ENCODE results near the gene PIK3C2A.
"Not testable (repeated sequence)": the region's sequence is repeated elsewhere in the genome, so short reads cannot be mapped to it uniquely, and the experiment has no call there.

The PIK3C2A gene

DNA sequence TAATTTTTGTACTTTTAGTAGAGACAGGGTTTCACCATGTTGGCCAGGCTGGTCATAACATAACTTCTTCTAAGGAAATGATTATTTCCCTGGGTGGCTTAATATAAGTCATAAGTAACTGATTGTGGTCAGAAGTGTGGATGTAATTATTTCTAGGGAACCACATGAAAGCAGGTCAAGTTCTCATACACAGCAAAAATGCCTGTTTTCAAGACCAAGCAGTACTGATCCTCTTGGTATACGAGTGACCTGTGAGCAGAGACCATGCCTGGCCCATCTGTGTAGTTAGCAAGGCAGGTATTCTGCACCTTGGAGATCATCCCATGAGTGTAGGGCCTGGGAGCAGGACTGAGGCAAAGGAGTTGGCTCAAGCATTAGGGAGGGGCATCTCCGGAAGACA lies 36.3 kb upstream of the PIK3C2A start:
- TF ChIP-seq, protein P1, sequence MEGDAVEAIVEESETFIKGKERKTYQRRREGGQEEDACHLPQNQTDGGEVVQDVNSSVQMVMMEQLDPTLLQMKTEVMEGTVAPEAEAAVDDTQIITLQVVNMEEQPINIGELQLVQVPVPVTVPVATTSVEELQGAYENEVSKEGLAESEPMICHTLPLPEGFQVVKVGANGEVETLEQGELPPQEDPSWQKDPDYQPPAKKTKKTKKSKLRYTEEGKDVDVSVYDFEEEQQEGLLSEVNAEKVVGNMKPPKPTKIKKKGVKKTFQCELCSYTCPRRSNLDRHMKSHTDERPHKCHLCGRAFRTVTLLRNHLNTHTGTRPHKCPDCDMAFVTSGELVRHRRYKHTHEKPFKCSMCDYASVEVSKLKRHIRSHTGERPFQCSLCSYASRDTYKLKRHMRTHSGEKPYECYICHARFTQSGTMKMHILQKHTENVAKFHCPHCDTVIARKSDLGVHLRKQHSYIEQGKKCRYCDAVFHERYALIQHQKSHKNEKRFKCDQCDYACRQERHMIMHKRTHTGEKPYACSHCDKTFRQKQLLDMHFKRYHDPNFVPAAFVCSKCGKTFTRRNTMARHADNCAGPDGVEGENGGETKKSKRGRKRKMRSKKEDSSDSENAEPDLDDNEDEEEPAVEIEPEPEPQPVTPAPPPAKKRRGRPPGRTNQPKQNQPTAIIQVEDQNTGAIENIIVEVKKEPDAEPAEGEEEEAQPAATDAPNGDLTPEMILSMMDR (IDR thresholded peaks at IDR 0.05; ENCODE audit: control insufficient read depth, extremely low read depth, insufficient read depth) = no peak
- H3K4me3 ChIP-seq (ENCODE audit: low read depth, low read length) = no peak overlapping the region
- no peak for DNase-seq (ENCODE audit: low read depth)

DNA sequence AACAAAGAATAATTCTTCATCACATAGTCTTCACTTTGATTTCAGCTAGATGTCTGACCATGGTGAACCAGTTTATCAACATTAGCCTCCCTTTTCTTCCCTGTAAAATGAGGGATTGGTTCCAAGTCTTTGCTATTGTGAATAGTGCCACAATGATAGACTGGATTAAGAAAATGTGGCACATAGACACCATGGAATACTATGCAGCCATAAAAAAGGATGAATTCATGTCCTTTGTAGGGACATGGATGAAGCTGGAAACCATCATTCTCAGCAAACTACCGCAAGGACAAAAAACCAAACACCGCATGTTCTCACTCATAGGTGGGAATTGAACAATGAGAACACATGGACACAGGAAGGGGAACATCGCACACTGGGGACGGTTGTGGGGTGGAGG lies 35.2 kb upstream of the PIK3C2A start:
- DNase-seq (ENCODE audit: low read depth); H3K4me3 ChIP-seq (ENCODE audit: low read depth, low read length): not testable (repeated sequence)

DNA sequence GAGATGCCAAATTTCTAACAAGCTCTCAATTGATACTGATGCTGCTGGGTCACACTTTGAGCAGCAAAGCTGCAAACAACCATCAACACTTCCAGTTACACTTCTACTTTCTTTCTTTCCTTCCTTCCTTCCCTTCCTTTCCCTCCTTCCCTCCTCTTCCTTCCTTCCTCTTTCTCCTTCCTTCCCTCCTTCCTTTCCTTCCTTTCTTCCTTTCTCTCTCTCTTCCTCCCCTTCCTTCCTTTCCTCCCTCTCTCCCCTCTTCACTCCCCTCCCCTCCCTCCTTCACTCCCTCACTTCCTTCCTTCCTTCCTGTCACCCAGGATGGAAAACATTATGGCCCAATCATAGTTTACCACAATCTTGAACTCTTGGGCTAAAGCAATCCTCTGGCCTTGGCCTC lies 33.0 kb upstream of the PIK3C2A start:
- H3K4me3 ChIP-seq (ENCODE audit: low read depth, low read length) = no peak overlapping the region
- TF ChIP-seq, protein P1 (IDR thresholded peaks at IDR 0.05; ENCODE audit: control insufficient read depth, extremely low read depth, insufficient read depth) = no peak
- DNase-seq (ENCODE audit: low read depth) = no peak

DNA sequence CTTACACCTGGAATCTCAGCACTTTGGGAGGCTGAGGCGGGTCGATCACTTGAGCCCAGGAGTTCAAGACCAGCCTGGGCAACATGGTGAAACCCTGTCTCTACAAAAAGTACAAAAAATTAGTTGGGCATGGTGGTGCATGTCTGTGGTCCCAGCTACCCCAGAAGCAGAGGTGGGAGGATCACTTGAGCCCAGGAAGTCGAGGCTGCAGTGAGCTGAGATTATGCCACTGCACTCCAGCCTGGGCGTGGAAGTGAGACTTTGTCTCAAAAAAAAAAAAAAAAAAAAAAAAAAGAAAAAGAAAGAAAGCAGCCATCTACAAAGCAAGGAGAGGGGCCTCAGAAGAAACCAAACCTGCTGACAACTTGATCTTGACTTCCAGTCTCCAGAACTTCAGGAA lies 32.1 kb upstream of the PIK3C2A start:
- H3K4me3 ChIP-seq (ENCODE audit: low read depth, low read length); DNase-seq (ENCODE audit: low read depth): not testable (repeated sequence)

DNA sequence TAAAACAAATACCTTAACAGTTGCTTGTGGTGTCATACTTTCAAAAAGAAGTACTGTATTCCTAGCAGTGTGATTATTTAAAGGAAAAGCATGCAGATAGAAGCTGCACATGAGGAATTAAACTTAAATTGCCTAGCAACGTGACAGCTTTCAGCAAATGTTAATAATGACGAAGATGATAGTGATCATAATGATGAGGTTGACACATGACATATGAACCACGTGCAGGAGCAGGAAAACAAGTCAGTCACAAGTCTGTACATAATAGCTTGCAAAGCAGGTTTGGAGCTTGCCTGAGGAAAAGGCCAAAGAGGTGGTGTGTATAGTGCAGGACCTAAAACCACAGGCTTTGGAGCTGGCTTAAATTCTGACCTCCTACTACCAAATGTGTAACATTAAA lies 30.6 kb upstream of the PIK3C2A start:
- no peak overlapping the region for H3K4me3 ChIP-seq (ENCODE audit: low read depth, low read length)
- DNase-seq (ENCODE audit: low read depth) = peak; percentile 82
- TF ChIP-seq, protein P1 (IDR thresholded peaks at IDR 0.05; ENCODE audit: control insufficient read depth, extremely low read depth, insufficient read depth) = no peak

DNA sequence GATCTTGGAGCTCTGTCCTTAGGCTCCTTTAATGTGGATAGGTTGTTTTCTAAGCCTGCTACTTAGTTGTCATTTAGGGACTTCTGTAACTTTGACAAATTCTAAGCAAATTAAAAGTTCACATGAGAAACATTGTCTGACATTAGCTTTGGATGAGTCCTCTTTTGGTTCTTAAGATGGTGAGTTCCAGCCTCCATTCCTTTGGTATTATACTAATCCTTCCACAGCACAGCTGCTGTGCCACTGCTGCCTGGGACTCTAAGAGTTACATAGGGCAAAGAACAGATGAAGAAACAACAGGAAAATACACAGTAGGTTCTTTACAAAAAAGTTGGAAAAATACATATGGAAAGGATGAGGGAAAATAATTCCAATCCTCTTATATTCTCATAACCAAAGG lies 25.3 kb upstream of the PIK3C2A start:
- H3K4me3 ChIP-seq (ENCODE audit: low read depth, low read length) = no peak overlapping the region
- DNase-seq (ENCODE audit: low read depth) = no peak
- TF ChIP-seq, protein P1 (IDR thresholded peaks at IDR 0.05; ENCODE audit: control insufficient read depth, extremely low read depth, insufficient read depth) = no peak

DNA sequence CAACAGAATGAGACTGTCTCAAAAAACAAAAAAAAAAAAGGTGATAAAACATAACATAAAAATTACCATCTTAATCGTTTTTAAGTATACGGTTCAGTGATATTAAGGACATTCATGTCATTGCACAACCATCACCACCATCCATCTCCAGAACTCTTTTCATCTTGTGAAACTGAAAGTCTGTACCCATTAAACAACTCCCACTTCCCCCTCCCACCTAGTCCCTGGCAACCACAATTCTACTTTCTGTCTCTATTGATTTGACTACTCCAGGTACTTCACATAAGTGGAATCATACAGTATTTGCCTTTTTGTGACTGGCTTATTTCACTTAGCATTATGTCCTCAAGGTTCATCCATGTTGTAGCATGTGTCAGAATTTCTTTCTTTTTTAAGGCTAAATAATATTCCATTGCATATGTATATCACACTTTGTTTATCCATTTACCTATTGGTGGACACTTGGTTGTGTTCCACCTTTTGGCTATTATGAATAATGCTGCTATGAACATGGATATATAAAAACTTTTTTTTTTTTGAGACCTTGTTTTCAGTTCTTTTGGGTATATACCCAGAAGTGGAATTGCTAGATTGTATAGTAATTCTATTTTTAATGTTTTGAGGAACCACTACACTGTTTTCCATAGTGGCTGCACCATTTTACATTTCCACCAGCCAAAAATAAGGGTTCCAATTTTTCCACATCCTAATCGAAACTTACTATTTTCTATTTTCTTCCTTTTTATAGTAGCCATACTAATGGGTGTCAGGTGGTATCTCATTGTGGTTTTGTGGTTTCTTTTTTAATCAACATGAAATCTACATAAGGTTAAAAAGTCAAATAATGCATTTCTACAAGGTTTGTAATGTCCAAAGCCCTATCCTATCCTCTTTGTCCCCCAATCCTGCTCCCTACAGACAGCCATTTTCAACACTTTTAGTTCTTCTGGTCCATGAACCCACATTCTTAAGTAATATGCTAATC lies 23.4 kb upstream of the PIK3C2A start:
- DNase-seq (ENCODE audit: low read depth) = no peak
- TF ChIP-seq, protein P1 (IDR thresholded peaks at IDR 0.05; ENCODE audit: control insufficient read depth, extremely low read depth, insufficient read depth) = no peak
- no peak overlapping the region for H3K4me3 ChIP-seq (ENCODE audit: low read depth, low read length)
